ENCODE measurements around the gene C7orf57.
A peak's percentile ranks its signal among the peaks of the same experiment; 100 is the strongest.
"Not testable (repeated sequence)": the region's sequence is repeated elsewhere in the genome, so short reads cannot be mapped to it uniquely, and the experiment has no call there.

The C7orf57 gene

DNA sequence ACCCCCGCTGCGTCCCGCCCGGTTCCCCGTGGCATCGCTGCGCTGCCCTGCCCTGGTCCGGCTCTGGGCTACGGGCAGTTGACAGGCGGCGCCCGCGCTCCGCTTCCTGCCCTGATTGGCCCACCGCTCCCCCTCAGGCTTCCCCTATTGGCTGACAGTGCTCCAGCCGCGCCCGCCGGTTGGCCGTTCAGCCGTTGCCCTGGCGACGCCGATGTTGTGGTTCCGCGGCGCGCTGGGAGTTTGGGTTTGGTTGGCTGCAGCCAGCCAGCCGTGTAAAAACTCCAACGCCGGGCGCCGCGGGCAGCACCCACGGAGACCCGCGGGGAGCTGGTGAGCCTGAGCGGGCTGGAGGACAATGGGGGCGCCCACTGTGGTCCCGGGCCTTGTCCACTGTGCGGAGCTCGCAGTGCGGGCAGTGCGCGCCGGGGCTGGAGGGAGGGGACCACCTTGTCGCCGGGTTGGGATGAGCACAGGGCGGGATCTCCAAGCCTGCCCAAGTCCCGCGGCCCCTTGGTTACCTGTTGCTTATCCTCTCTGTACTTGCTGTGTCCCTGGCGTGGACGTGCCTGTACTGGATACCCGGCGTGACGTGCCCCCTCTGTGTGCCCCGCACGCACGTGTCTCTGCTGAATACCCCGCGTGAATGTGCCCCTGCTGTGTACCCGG, at the start of gene C7orf57:
TSS of gene C7orf57 (plus strand) at position 243 of the 666 bp plus-strand sequence. CDS start 766 bp downstream, outside the sequence.
- peak; percentile 30 for TF ChIP-seq CTCF (conservative IDR thresholded peaks at IDR 0.05; ENCODE audit: low read length)
- peak; percentile 85 for DNase-seq (ENCODE audit: low read depth)
- peak within 1 kb of the TSS; percentile 68 for H3K4me3 ChIP-seq (ENCODE audit: low read length)

DNA sequence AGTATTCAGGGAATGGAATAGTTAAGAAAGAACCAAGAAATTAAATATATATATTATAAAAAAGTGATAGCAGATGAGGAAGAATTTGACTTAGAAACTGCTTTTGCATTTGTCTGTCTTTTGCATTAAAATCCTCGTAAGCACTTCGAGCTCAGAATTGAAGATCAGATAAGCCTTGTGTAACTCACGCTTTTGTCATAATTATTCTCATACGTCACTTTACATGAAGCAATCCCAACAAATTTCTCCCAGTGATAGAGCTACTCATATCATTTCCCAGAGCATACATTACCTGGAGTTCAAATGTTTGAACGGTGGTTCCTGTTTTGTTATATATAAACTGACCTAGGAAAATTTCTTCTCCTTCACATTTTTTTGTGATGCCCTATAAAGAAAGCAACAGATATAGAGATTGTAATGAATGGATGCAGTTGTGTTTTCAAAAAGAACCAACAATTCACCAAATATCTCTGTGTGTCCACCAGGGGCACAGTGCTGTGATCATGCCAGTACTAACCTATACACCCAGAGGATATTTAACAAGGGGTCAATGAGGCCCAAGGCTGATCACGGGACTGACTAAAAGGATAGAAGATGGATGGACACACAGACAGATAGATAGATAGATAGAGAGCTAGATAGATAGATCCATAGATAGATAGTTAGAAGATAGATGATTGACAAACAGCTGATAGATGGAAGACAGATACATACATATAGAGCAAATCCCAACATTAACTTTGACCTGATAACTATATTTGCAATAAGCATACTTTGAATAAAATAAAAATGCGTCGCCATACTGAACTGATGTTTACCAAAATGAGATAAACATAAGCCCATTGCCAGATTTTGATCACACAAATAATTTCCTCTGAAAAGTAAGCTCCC, 46.6 kb upstream of the C7orf57 start:
- no peak overlapping the region for H3K4me3 ChIP-seq (ENCODE audit: low read length)
- peak; percentile 53 for TF ChIP-seq CTCF (conservative IDR thresholded peaks at IDR 0.05; ENCODE audit: low read length)
- no peak for DNase-seq (ENCODE audit: low read depth)

- DNase-seq (ENCODE audit: low read depth); H3K4me3 ChIP-seq (ENCODE audit: low read length): not testable (repeated sequence)
These were observed 45.5 kb upstream of the C7orf57 start for GRCh38 chr7:47989607-47990400.

- no peak for TF ChIP-seq CTCF (conservative IDR thresholded peaks at IDR 0.05; ENCODE audit: low read length)
- H3K4me3 ChIP-seq (ENCODE audit: low read length) = no peak overlapping the region
- DNase-seq (ENCODE audit: low read depth) = no peak
These were observed 44.8 kb upstream of the C7orf57 start for GRCh38 chr7:47990592-47990991.

DNA sequence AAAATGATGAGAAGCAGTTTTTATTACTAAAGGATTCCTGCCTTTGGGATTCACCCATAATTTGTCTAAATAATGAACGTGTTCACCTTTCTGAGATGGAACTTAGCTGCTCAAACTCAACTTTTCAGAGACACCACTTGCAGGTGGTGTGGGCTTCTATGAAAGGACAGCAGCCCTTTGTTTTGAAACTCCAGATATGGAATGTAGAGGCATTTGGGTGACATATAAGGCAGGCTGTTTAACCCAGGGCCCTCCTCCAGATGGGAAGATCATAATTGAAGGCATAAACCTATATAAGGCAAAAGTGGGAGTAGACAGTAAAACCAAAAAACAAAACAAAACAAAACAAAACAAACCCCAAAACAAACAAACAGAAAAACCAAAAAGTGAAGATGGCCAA, 44.1 kb upstream of the C7orf57 start:
- no peak for DNase-seq (ENCODE audit: low read depth)
- no peak for TF ChIP-seq CTCF (conservative IDR thresholded peaks at IDR 0.05; ENCODE audit: low read length)
- H3K4me3 ChIP-seq (ENCODE audit: low read length) = no peak overlapping the region

- peak overlapping the region; percentile 66 for H3K4me3 ChIP-seq (ENCODE audit: low read length)
- peak; percentile 78 for DNase-seq (ENCODE audit: low read depth)
- peak; percentile 76 for TF ChIP-seq CTCF (conservative IDR thresholded peaks at IDR 0.05; ENCODE audit: low read length)
These were observed 43.5 kb upstream of the C7orf57 start for GRCh38 chr7:47991741-47992311.

DNA sequence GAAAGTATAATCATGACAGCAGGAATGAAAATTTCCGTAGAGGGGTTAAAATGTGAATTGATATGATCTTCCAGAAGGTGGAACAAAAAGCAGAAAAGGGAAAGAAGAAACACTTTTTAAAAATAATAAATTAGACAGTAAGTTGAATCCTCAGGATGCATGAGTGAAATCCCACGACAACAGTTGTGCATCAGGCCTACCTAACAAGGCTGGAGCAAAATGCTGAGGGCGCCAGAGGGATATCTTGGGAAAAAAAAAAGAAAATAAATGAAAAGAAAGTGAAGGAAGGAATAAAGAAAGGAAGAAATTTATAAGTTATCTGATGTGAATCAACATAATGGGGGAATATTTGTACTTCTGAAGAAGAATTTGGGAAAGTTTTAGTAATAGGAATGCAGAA, 42.9 kb upstream of the C7orf57 start:
- no peak overlapping the region for H3K4me3 ChIP-seq (ENCODE audit: low read length)
- 0 out of 2 replicates have a peak, but pooled peaks have one; percentile 5 for TF ChIP-seq CTCF (conservative IDR thresholded peaks at IDR 0.05; ENCODE audit: low read length)
- no peak for DNase-seq (ENCODE audit: low read depth)

Measured in AG10803 (cell line).